GM12892 (cell line): ENCODE measurements around the gene SERGEF.

Experiments
- POLR2A ChIP-seq: IDR thresholded peaks from 2 replicates; pipeline ENCODE4 v1.6.1; 2011; ENCODE audit warnings: low read depth, low read length, control low read depth
- TAF1 ChIP-seq: IDR thresholded peaks from 2 replicates; pipeline ENCODE4 v1.6.1; 2011; ENCODE audit warnings: low read depth, mild to moderate bottlenecking, control low read depth, low read length, borderline replicate concordance

DNA sequence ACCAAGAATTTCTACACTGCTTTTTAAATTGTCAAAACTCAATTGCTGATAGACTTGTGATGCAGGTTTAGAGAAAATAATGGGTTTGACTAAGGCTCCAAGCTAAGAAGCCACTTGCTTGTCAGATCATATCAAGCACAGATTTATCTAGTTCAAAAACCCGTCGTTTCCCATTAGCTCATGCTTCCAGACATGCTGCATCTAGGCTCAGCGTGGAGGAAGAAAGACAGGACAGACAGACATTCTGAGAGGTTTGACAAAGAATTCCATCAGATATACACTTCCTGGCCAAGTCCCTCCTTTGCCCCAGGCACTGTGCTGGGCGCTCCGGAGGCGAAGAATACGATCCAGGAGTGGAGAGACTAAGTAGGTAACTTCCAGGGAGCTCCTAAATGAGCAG, 201.5 kb downstream of the SERGEF start:
- no peak for TF ChIP-seq POLR2A
- TF ChIP-seq TAF1 = no peak
